GM12878 (cell line): ENCODE data around the gene RGS19. TPM values are rescaled to one million over a fixed set of nuclear protein-coding genes. Genes with fewer than 3 reads are reported as not detected.
A peak's percentile ranks its signal among the peaks of the same experiment; 100 is the strongest.

Experiments
- ATAC-seq: fragments of 200-7000 bp; cut with Tn5 transposase; 3 replicates; pipeline ENCODE4 v1.9.1; 2020; ENCODE audit warnings: mild to moderate bottlenecking, moderate library complexity
- BruUV-seq: library from RNA; stranded (reverse); fragments of 400-500 nt; replicated peaks from 2 replicates; lab custom pipeline; 2021; lab: Mats Ljungman, UMichigan
- CTCF ChIA-PET: fragments of 300-600 bp; sonication (Branson Sonifier 250); formaldehyde crosslinking; extraction: SDS; loops from one replicate; lab custom pipeline; 2021; ENCODE audit warnings: inconsistent platforms; lab: Yijun Ruan, JAX
- POLR2A ChIA-PET: fragments of 350-600 bp; formaldehyde crosslinking; extraction: SDS; loops from one replicate; lab custom pipeline; 2021; ENCODE audit warnings: inconsistent platforms; lab: Charles Lee
- RAD21 ChIA-PET: fragments of 300-600 bp; sonication (Branson Sonifier 250); formaldehyde crosslinking; loops from one replicate; lab custom pipeline; 2023; ENCODE audit warnings: antibody characterized with exemption; ENCODE audit not compliant: unreplicated experiment; lab: Charles Lee
- SMC1A ChIA-PET: fragments of 300-600 bp; sonication (Branson Sonifier 250); formaldehyde crosslinking; loops from one replicate; lab custom pipeline; 2023; ENCODE audit not compliant: unreplicated experiment, uncharacterized antibody; lab: Charles Lee
- DNase-seq: peaks from one replicate; pipeline ENCODE4 v3.0.0-alpha.2; 2011; ENCODE audit warnings: low read depth, low spot score
- FAIRE-seq: peaks from 3 replicates; lab custom pipeline; 2011; peaks lifted over from hg19 to GRCh38; lab: Jason Lieb, UNC
- H2AFZ ChIP-seq: 2 replicates; pipeline ENCODE4 v1.6.0; 2011; ENCODE audit warnings: low read depth, low read length, control low read depth; ENCODE audit not compliant: control insufficient read depth
- H3K27ac ChIP-seq: 2 replicates; pipeline ENCODE4 v1.5.1; 2011; ENCODE audit warnings: control low read depth; ENCODE audit not compliant: control insufficient read depth, insufficient read depth
- H3K27me3 ChIP-seq, 2 experiments: replicated peaks in 1 of 2; 2 replicates each; pipeline versions ENCODE4 v1.6.0 to v1.6.1; 2011; ENCODE audit warnings: low read length in 1 of 2; ENCODE audit not compliant: control insufficient read depth in 2 of 2, insufficient read depth in 2 of 2
- H3K36me3 ChIP-seq, 2 experiments: 2 replicates each; pipeline ENCODE4 v1.5.1; 2011; ENCODE audit warnings: low read length in 1 of 2; ENCODE audit not compliant: control insufficient read depth in 2 of 2, insufficient read depth in 2 of 2
- H3K4me1 ChIP-seq: 2 replicates; pipeline ENCODE4 v1.6.1; 2011; ENCODE audit warnings: mild to moderate bottlenecking, low read length, moderate library complexity, mixed read lengths; ENCODE audit not compliant: control insufficient read depth, insufficient read depth
- H3K4me2 ChIP-seq: 2 replicates; pipeline ENCODE4 v1.6.0; 2011; ENCODE audit warnings: control low read depth; ENCODE audit not compliant: control insufficient read depth, insufficient read depth
- H3K4me3 ChIP-seq: fragments of 200-600 bp; sonication (generic); 2 replicates; pipeline ENCODE4 v1.5.1; 2016
- H3K79me2 ChIP-seq: 2 replicates; pipeline ENCODE4 v1.6.0; 2011; ENCODE audit warnings: low read length; ENCODE audit not compliant: control insufficient read depth, insufficient read depth
- H3K9ac ChIP-seq: 2 replicates; pipeline ENCODE4 v1.8.0; 2011; ENCODE audit warnings: low read length, control low read depth, mixed read lengths; ENCODE audit not compliant: control insufficient read depth, insufficient read depth
- H3K9me3 ChIP-seq: replicated peaks from 3 replicates; pipeline ENCODE4 v1.5.1; 2011; ENCODE audit warnings: mild to moderate bottlenecking, low read length; ENCODE audit not compliant: control insufficient read depth, insufficient read depth
- H4K20me1 ChIP-seq: 2 replicates; pipeline ENCODE4 v1.6.0; 2011; ENCODE audit not compliant: control insufficient read depth, insufficient read depth
- BACH1 ChIP-seq: fragments of 450-650 bp; IDR thresholded peaks from 2 replicates; pipeline ENCODE4 v1.6.1; 2017; ENCODE audit warnings: mild to moderate bottlenecking, borderline replicate concordance
- DPF2 ChIP-seq: fragments of 450-650 bp; IDR thresholded peaks from 2 replicates; pipeline ENCODE4 v1.6.1; 2017; ENCODE audit warnings: mild to moderate bottlenecking
- EED ChIP-seq: sonication (generic); IDR thresholded peaks from 2 replicates; pipeline ENCODE4 v1.6.1; 2016; ENCODE audit warnings: antibody characterized with exemption, low read depth
- EP300 ChIP-seq, 2 experiments: fragments of 150-350 bp in 1 of 2; IDR thresholded peaks; 2 replicates each; pipeline ENCODE4 v1.6.1; 2011 to 2012; ENCODE audit warnings: low read depth in 2 of 2, low read length in 2 of 2, borderline replicate concordance in 1 of 2, improper control_type of control experiment in 1 of 2, inconsistent platforms in 1 of 2; ENCODE audit not compliant: control insufficient read depth in 1 of 2
- ETV6 ChIP-seq, 2 experiments: fragments of 450-650 bp in 1 of 2; IDR thresholded peaks in 1 of 2; conservative IDR thresholded peaks in 1 of 2; 2 replicates each; pipeline ENCODE4 v1.6.1; 2014; ENCODE audit warnings: antibody characterized with exemption in 1 of 2, borderline replicate concordance in 1 of 2, low read depth in 1 of 2, mild to moderate bottlenecking in 1 of 2, moderate library complexity in 1 of 2
- KAT2A ChIP-seq: conservative IDR thresholded peaks from 2 replicates; pipeline ENCODE4 v1.6.1; 2011; ENCODE audit warnings: low read depth, low read length; ENCODE audit not compliant: control insufficient read depth
- NKRF ChIP-seq: fragments of 450-650 bp; conservative IDR thresholded peaks from 2 replicates; pipeline ENCODE4 v1.6.1; 2017; ENCODE audit warnings: mild to moderate bottlenecking, moderate library complexity
- PAX8 ChIP-seq: fragments of 450-650 bp; IDR thresholded peaks from 2 replicates; pipeline ENCODE4 v1.6.1; 2017; ENCODE audit warnings: mild to moderate bottlenecking, moderate library complexity
- TAF1 ChIP-seq: IDR thresholded peaks from 2 replicates; pipeline ENCODE4 v1.6.1; 2011; ENCODE audit warnings: mild to moderate bottlenecking, low read depth, low read length, borderline replicate concordance
- WGBS: methylation state at CpG from one replicate; pipeline ENCODE4 v1.1.6; 2016; ENCODE audit warnings: low lambda C conversion rate; ENCODE audit not compliant: insufficient replicate concordance, insufficient coverage; ENCODE audit errors: missing lambda C conversion rate; 5-methylcytosine and 5-hydroxymethylcytosine counted together
- in situ Hi-C: fragments of 300-500 bp; cut with MboI; formaldehyde crosslinking; loops from 9 replicates; pipeline ENCODE4 v1.14.3; 2018; ENCODE audit warnings: mixed read lengths
- intact Hi-C: fragments of 100-400 bp; cut with micrococcal nuclease; formaldehyde crosslinking; loops from one replicate; pipeline ENCODE4 v1.14.2; 2022; ENCODE audit not compliant: unreplicated experiment
- polyA plus RNA-seq, 11 experiments: library from polyadenylated mRNA; depleted of rRNA in 4 of 11; unstranded in 6 of 11; stranded (reverse) in 5 of 11; fragments of >200 nt; fragmentation: Nextera tagmentation in 4 of 11; fragmentation: Illumina TruSeq in 1 of 11; extraction: Ambion mirVana in 4 of 11; extraction: Trizol in 1 of 11; gene quantifications; 1 replicate in 1 of 11; 2 replicates in 10 of 11; pipeline versions ENCODE4 v1.2.1 to v1.2.3, GENCODE V29; 2011 to 2016; ENCODE audit warnings: inconsistent platforms in 2 of 11, missing spikeins in 2 of 11, low read depth in 1 of 11
- total RNA-seq, 4 experiments: library from RNA; depleted of rRNA in 3 of 4; stranded (reverse); fragments of >200 nt in 3 of 4; fragmentation: Illumina TruSeq in 1 of 4; extraction: Trizol in 1 of 4; gene quantifications; 2 replicates each; pipeline versions ENCODE4 v1.2.1 to v1.2.3, GENCODE V29; 2013 to 2021
- TF ChIP-seq, protein P1 (sequence below): IDR thresholded peaks from 2 replicates; pipeline ENCODE4 v1.6.1; 2011; ENCODE audit warnings: low read depth, low read length, improper control_type of control experiment, borderline replicate concordance
- TF ChIP-seq, protein P2 (sequence below): fragments of 450-650 bp; IDR thresholded peaks from 2 replicates; pipeline ENCODE4 v1.6.1; 2016; ENCODE audit warnings: mild to moderate bottlenecking, moderate library complexity, borderline replicate concordance

RGS19 gene
- total and polyA plus RNA-seq, 10 of the 15 experiments (the other 5 are each of a cell fraction or from before 2014, with no cell fraction given) = 0.82 to 62.4 (median 39.8) TPM

DNA sequence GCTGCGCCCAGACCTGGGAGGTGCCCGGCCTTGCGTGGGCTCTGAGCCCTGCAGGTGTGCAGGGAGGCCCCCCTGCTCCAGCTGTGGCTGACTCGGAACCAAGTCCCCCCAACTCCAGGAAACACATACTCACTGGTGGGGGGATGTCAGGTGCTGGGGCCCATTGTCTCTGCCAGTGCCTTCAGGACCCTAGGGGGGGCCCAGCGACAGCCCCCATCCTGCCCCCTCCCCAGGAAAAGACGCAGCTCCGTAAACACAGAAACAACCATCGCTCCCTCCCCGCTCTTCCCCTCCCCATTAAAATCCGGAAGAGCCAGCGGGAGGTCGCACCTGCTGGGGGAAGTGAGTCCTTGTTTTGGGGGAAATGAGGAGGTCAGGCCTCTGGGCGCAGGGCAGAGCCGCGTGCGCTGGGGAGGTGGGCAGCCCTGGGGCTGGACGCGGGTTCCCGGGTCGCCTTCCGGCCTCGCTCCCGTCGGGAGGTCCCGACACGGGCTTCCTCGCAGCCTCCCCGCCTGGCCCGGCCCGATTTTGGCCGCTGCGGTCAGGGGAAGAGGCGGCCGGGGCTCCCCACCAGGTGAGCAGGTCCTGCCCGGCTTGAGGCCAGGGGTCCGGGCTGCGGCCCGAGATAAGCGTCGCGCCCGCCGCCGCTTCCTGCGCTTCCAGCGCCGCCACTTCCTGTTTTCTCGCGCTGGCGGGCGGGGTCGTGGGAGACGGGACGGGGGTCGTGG is 37.1 kb downstream of the RGS19 start:
- 10% methylated on average over 12 of the region's 55 CpGs for WGBS
- H4K20me1 ChIP-seq = no peaks in the 10 kb centered on the region
- ChIA-PET POLR2A (interaction anchor here (0.6 to 7.2 kb wide), 5 partner anchors 36 to 1155 kb away, joined by 4 to 63 read pairs (median 5); partner anchors contain the start of genes OPRL1, PRPF6, RGS19 and SAMD10), SMC1A (interaction anchor here (1.1 kb wide), 1 partner anchor 61 kb away, joined by 3 read pairs; the partner anchor contains the start of gene PRPF6), CTCF (interaction anchor here (1.3 to 9.1 kb wide), 5 partner anchors 9 to 504 kb away, joined by 4 to 108 read pairs (median 5); partner anchors contain the start of genes PRPF6 and SAMD10), RAD21 (interaction anchor here (1.0 to 4.3 kb wide), 4 partner anchors 12 to 62 kb away, joined by 3 to 78 read pairs (median 6); partner anchors contain the start of genes OPRL1, PRPF6, RGS19 and SAMD10)
- H3K27ac ChIP-seq = peak overlapping the region; percentile 62
- no peak for DNase-seq
- peak overlapping the region; percentile 84 for H3K9ac ChIP-seq
- FAIRE-seq = no peak
- peaks cover 4% of the 10 kb centered on the region; the same call in 1 of the 2 replicates for H3K79me2 ChIP-seq
- in situ Hi-C loops = no loop called here
- peaks cover 0 to 5% of the 10 kb centered on the region in 2 experiments; a peak in 2 of 4 replicates for H3K27me3 ChIP-seq
- H3K4me3 ChIP-seq = peak overlapping the region; percentile 64
- no peak for ATAC-seq
- H3K36me3 ChIP-seq = no peaks in the 10 kb centered on the region
- peak overlapping the region; percentile 90 for H3K4me2 ChIP-seq
- H3K4me1 ChIP-seq = peaks cover 17% of the 10 kb centered on the region
- intact Hi-C loops = no loop called here
- peak overlapping the region; percentile 75 for H2AFZ ChIP-seq
- H3K9me3 ChIP-seq = no peaks in the 10 kb centered on the region
- BruUV-seq = no TSS peak
- TF ChIP-seq BACH1 (peak; percentile 84), EP300 (IDR thresholded peaks at IDR 0.05; ENCODE audit: borderline replicate concordance in 1 of 2, control insufficient read depth in 1 of 2, low read depth in 2 of 2, low read length in 2 of 2) (no peak), TAF1 (0 out of 2 replicates have a peak, but pooled peaks have one; percentile 10), KAT2A (no peak), ETV6 (conservative IDR thresholded peaks at IDR 0.05 in 1 of 2, IDR thresholded peaks at IDR 0.05 in 1 of 2; ENCODE audit: borderline replicate concordance in 1 of 2, low read depth in 1 of 2) (no peak), DPF2 (peak; percentile 87), PAX8 (no peak), NKRF (peak; percentile 51; the same call in 1 of the 2 replicates), EED (peak; percentile 58; the same call in 1 of the 2 replicates)
- TF ChIP-seq, protein P1, sequence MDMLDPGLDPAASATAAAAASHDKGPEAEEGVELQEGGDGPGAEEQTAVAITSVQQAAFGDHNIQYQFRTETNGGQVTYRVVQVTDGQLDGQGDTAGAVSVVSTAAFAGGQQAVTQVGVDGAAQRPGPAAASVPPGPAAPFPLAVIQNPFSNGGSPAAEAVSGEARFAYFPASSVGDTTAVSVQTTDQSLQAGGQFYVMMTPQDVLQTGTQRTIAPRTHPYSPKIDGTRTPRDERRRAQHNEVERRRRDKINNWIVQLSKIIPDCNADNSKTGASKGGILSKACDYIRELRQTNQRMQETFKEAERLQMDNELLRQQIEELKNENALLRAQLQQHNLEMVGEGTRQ = no peak
- TF ChIP-seq, protein P2, sequence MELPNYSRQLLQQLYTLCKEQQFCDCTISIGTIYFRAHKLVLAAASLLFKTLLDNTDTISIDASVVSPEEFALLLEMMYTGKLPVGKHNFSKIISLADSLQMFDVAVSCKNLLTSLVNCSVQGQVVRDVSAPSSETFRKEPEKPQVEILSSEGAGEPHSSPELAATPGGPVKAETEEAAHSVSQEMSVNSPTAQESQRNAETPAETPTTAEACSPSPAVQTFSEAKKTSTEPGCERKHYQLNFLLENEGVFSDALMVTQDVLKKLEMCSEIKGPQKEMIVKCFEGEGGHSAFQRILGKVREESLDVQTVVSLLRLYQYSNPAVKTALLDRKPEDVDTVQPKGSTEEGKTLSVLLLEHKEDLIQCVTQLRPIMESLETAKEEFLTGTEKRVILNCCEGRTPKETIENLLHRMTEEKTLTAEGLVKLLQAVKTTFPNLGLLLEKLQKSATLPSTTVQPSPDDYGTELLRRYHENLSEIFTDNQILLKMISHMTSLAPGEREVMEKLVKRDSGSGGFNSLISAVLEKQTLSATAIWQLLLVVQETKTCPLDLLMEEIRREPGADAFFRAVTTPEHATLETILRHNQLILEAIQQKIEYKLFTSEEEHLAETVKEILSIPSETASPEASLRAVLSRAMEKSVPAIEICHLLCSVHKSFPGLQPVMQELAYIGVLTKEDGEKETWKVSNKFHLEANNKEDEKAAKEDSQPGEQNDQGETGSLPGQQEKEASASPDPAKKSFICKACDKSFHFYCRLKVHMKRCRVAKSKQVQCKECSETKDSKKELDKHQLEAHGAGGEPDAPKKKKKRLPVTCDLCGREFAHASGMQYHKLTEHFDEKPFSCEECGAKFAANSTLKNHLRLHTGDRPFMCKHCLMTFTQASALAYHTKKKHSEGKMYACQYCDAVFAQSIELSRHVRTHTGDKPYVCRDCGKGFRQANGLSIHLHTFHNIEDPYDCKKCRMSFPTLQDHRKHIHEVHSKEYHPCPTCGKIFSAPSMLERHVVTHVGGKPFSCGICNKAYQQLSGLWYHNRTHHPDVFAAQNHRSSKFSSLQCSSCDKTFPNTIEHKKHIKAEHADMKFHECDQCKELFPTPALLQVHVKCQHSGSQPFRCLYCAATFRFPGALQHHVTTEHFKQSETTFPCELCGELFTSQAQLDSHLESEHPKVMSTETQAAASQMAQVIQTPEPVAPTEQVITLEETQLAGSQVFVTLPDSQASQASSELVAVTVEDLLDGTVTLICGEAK = peak; percentile 44
